ENCODE data around the gene RBMS3.

DNA sequence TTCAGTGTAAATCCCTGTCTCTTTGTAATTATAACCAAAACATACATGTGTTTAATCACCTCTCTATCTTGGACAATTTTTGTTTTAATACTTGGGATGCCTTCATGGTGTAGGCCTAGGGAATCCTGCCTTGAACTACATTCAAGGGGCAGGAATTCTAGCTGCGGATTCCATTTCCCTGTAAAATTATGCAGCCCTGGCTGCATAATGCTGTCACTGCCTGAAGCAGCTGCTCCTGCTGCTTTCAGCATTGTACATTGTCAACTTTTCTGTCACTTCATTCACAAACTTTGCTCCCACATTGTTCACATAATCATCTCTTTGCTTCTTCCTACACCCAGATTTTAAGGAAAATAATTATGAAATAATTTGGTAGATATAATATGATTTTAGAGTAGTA lies 638.7 kb downstream of the RBMS3 start:
- TF ChIP-seq, protein P1, sequence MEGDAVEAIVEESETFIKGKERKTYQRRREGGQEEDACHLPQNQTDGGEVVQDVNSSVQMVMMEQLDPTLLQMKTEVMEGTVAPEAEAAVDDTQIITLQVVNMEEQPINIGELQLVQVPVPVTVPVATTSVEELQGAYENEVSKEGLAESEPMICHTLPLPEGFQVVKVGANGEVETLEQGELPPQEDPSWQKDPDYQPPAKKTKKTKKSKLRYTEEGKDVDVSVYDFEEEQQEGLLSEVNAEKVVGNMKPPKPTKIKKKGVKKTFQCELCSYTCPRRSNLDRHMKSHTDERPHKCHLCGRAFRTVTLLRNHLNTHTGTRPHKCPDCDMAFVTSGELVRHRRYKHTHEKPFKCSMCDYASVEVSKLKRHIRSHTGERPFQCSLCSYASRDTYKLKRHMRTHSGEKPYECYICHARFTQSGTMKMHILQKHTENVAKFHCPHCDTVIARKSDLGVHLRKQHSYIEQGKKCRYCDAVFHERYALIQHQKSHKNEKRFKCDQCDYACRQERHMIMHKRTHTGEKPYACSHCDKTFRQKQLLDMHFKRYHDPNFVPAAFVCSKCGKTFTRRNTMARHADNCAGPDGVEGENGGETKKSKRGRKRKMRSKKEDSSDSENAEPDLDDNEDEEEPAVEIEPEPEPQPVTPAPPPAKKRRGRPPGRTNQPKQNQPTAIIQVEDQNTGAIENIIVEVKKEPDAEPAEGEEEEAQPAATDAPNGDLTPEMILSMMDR (IDR thresholded peaks at IDR 0.05): no peak
- TF ChIP-seq POLR2A (IDR thresholded peaks at IDR 0.05): no peak
- TF ChIP-seq EP300 (IDR thresholded peaks at IDR 0.05): no peak
